ENCODE measurements around the gene PDSS2. TPM values are rescaled to one million over a fixed set of nuclear protein-coding genes. Genes with fewer than 3 reads are reported as not detected.

PDSS2 gene
- total RNA-seq, 1 experiment from 2014 or later = 16.1 TPM

- no peak for DNase-seq (ENCODE audit: low spot score)
- ChIA-PET CTCF (no interaction called here), POLR2A (ENCODE audit: low non-redundant PET) (no interaction called here)
- no TSS peak for BruUV-seq (replicated peaks)
- intact Hi-C loops (cut with micrococcal nuclease; ENCODE audit: unreplicated experiment) = no loop called here
- no peaks in the 10 kb centered on the region for H3K4me1 ChIP-seq (ENCODE audit: insufficient read depth, low read length, poor library complexity, severe bottlenecking)
- no peaks in the 10 kb centered on the region for H3K9me3 ChIP-seq (ENCODE audit: low read depth, low read length, poor library complexity, severe bottlenecking)
- no peak for TF ChIP-seq CTCF (conservative IDR thresholded peaks at IDR 0.05; ENCODE audit: low read depth, low read length)
- no peaks in the 10 kb centered on the region for H3K36me3 ChIP-seq (ENCODE audit: insufficient read depth, low read length, poor library complexity, severe bottlenecking)
- no peak overlapping the region for H3K27ac ChIP-seq (ENCODE audit: low read depth, low read length, poor library complexity, severe bottlenecking)
- H3K4me3 ChIP-seq (ENCODE audit: low read depth, low read length, poor library complexity, severe bottlenecking) = no peak overlapping the region
- H3K27me3 ChIP-seq (replicated peaks; ENCODE audit: insufficient read depth, low read depth, low read length, poor library complexity) = no peaks in the 10 kb centered on the region
These were observed 239.5 kb downstream of the PDSS2 start for GRCh38 chr6:107219851-107220250.

- no TSS peak for BruUV-seq (replicated peaks)
- ChIA-PET POLR2A (ENCODE audit: low non-redundant PET) (no interaction called here), CTCF (no interaction called here)
- H3K36me3 ChIP-seq (ENCODE audit: insufficient read depth, low read length, poor library complexity, severe bottlenecking) = no peaks in the 10 kb centered on the region
- no peak for DNase-seq (ENCODE audit: low spot score)
- no peak for TF ChIP-seq CTCF (conservative IDR thresholded peaks at IDR 0.05; ENCODE audit: low read depth, low read length)
- no peak for TF ChIP-seq EZH2 (IDR thresholded peaks at IDR 0.05; ENCODE audit: borderline replicate concordance, low read depth, low read length, poor library complexity, severe bottlenecking)
- no peaks in the 10 kb centered on the region for H3K27me3 ChIP-seq (replicated peaks; ENCODE audit: insufficient read depth, low read depth, low read length, poor library complexity)
- H3K4me1 ChIP-seq (ENCODE audit: insufficient read depth, low read length, poor library complexity, severe bottlenecking) = no peaks in the 10 kb centered on the region
- intact Hi-C loops (cut with micrococcal nuclease; ENCODE audit: unreplicated experiment) = no loop called here
- H3K9me3 ChIP-seq (ENCODE audit: low read depth, low read length, poor library complexity, severe bottlenecking) = no peaks in the 10 kb centered on the region
- no peak overlapping the region for H3K4me3 ChIP-seq (ENCODE audit: low read depth, low read length, poor library complexity, severe bottlenecking)
- no peak overlapping the region for H3K27ac ChIP-seq (ENCODE audit: low read depth, low read length, poor library complexity, severe bottlenecking)
These were observed 241.2 kb downstream of the PDSS2 start for GRCh38 chr6:107218142-107218541.

GRCh38 chr6:107217248-107217647 lies 242.1 kb downstream of the PDSS2 start:
- Histone ChIP-seq H3K27ac (ENCODE audit: low read depth, low read length, poor library complexity, severe bottlenecking) (no peak overlapping the region), H3K27me3 (replicated peaks; ENCODE audit: insufficient read depth, low read depth, low read length, poor library complexity) (no peaks in the 10 kb centered on the region), H3K4me1 (ENCODE audit: insufficient read depth, low read length, poor library complexity, severe bottlenecking) (no peaks in the 10 kb centered on the region), H3K36me3 (ENCODE audit: insufficient read depth, low read length, poor library complexity, severe bottlenecking) (no peaks in the 10 kb centered on the region), H3K4me3 (ENCODE audit: low read depth, low read length, poor library complexity, severe bottlenecking) (no peak overlapping the region), H3K9me3 (ENCODE audit: low read depth, low read length, poor library complexity, severe bottlenecking) (no peaks in the 10 kb centered on the region)
- TF ChIP-seq CTCF (conservative IDR thresholded peaks at IDR 0.05; ENCODE audit: low read depth, low read length) = no peak
- no peak for TF ChIP-seq EZH2 (IDR thresholded peaks at IDR 0.05; ENCODE audit: borderline replicate concordance, low read depth, low read length, poor library complexity, severe bottlenecking)
- ChIA-PET CTCF (no interaction called here), POLR2A (ENCODE audit: low non-redundant PET) (interaction anchor here (0.6 kb wide), 2 partner anchors 38 to 1341 kb away, joined by 3 to 9 read pairs; no protein-coding TSS in a partner anchor)
- intact Hi-C loops (cut with micrococcal nuclease; ENCODE audit: unreplicated experiment) = no loop called here
- DNase-seq (ENCODE audit: low spot score) = no peak
- BruUV-seq (replicated peaks) = no TSS peak
